ENCODE data around the gene TGFBR2. TPM values are rescaled to one million over a fixed set of nuclear protein-coding genes. Genes with fewer than 3 reads are reported as not detected.

Gene TGFBR2
- total RNA-seq, 2 donors from 2014 or later = 53.0 to 69.6 TPM

- intact Hi-C loops (cut with DNase I) = no loop called here
- WGBS = 70% methylated on average over 2 of the region's 2 CpGs
- Histone ChIP-seq H3K9me3 (no peaks in the 10 kb centered on the region), H3K4me1 (replicated peaks) (no peaks in the 10 kb centered on the region), H3K4me3 (no peak overlapping the region), H3K27me3 (replicated peaks; ENCODE audit: insufficient read depth) (no peaks in the 10 kb centered on the region), H3K36me3 (no peaks in the 10 kb centered on the region), H3K27ac (no peak overlapping the region)
- DNase-seq (ENCODE audit: low spot score) = no peak
- TF ChIP-seq POLR2AphosphoS5 (IDR thresholded peaks at IDR 0.05) = no peak
- TF ChIP-seq CTCF (IDR thresholded peaks at IDR 0.05) = no peak
- no peak for TF ChIP-seq POLR2A (IDR thresholded peaks at IDR 0.05)
Measured at GRCh38 chr3:30733696-30734095, 127.3 kb downstream of the TGFBR2 start.

- Histone ChIP-seq H3K4me1 (replicated peaks) (no peaks in the 10 kb centered on the region), H3K9me3 (no peaks in the 10 kb centered on the region), H3K36me3 (no peaks in the 10 kb centered on the region), H3K27me3 (replicated peaks; ENCODE audit: insufficient read depth) (no peaks in the 10 kb centered on the region), H3K4me3 (no peak overlapping the region), H3K27ac (no peak overlapping the region)
- no peak for DNase-seq (ENCODE audit: low spot score)
- intact Hi-C loops (cut with DNase I) = no loop called here
- 63% methylated on average over 3 of the region's 3 CpGs for WGBS
- TF ChIP-seq POLR2A (IDR thresholded peaks at IDR 0.05) (no peak), POLR2AphosphoS5 (IDR thresholded peaks at IDR 0.05) (no peak), CTCF (IDR thresholded peaks at IDR 0.05) (no peak)
Measured at GRCh38 chr3:30737743-30738499, 131.5 kb downstream of the TGFBR2 start.

GRCh38 chr3:30738605-30739004 lies 132.2 kb downstream of the TGFBR2 start:
- WGBS = 94% methylated on average over 3 of the region's 3 CpGs
- DNase-seq (ENCODE audit: low spot score) = no peak
- TF ChIP-seq POLR2A (IDR thresholded peaks at IDR 0.05) (no peak), POLR2AphosphoS5 (IDR thresholded peaks at IDR 0.05) (no peak), CTCF (IDR thresholded peaks at IDR 0.05) (no peak)
- H3K27me3 ChIP-seq (replicated peaks; ENCODE audit: insufficient read depth) = no peaks in the 10 kb centered on the region
- H3K4me1 ChIP-seq (replicated peaks) = no peaks in the 10 kb centered on the region
- H3K4me3 ChIP-seq = no peak overlapping the region
- H3K27ac ChIP-seq = no peak overlapping the region
- H3K9me3 ChIP-seq = no peaks in the 10 kb centered on the region
- H3K36me3 ChIP-seq = no peaks in the 10 kb centered on the region
- intact Hi-C loops (cut with DNase I) = no loop called here

- H3K9me3 ChIP-seq = no peaks in the 10 kb centered on the region
- DNase-seq (ENCODE audit: low spot score) = no peak
- no peaks in the 10 kb centered on the region for H3K27me3 ChIP-seq (replicated peaks; ENCODE audit: insufficient read depth)
- WGBS = 86% methylated on average over 2 of the region's 2 CpGs
- no peak overlapping the region for H3K27ac ChIP-seq
- H3K4me1 ChIP-seq (replicated peaks) = no peaks in the 10 kb centered on the region
- TF ChIP-seq POLR2A (IDR thresholded peaks at IDR 0.05) = no peak
- TF ChIP-seq POLR2AphosphoS5 (IDR thresholded peaks at IDR 0.05) = no peak
- TF ChIP-seq CTCF (IDR thresholded peaks at IDR 0.05) = no peak
- intact Hi-C loops (cut with DNase I) = no loop called here
- no peaks in the 10 kb centered on the region for H3K36me3 ChIP-seq
- H3K4me3 ChIP-seq = no peak overlapping the region
Measured at GRCh38 chr3:30741889-30742288, 135.5 kb downstream of the TGFBR2 start.

Measured in prostate gland (tissue), 2 donors.